COR-L47 (cell line): ENCODE results near the gene RAPGEF1.
"Not testable (repeated sequence)": the region's sequence is repeated elsewhere in the genome, so short reads cannot be mapped to it uniquely, and the experiment has no call there.

Experiments used
- DNase-seq: peaks from one replicate; lab custom pipeline; 2025; lab: John Stamatoyannopoulos, UW

Gene RAPGEF1

GRCh38 chr9:131739959-131740648 lies at the start of gene RAPGEF1:
RAPGEF1 (minus strand) TSS chr9:131740076; CDS start chr9:131739830, 246 bp downstream.
- no peak for DNase-seq

GRCh38 chr9:131788851-131789250 lies 49.0 kb upstream of the RAPGEF1 start:
- DNase-seq: no peak

- no peak for DNase-seq
These were observed 48.0 kb upstream of the RAPGEF1 start for GRCh38 chr9:131787838-131788237.

GRCh38 chr9:131784748-131785501 lies 45.0 kb upstream of the RAPGEF1 start:
- DNase-seq: no peak

- DNase-seq: peak; percentile 8
These were observed 41.2 kb upstream of the RAPGEF1 start for GRCh38 chr9:131781069-131781468.

- no peak for DNase-seq
These were observed 36.6 kb upstream of the RAPGEF1 start for GRCh38 chr9:131776473-131776872.

- DNase-seq: no peak
These were observed 36.2 kb upstream of the RAPGEF1 start for GRCh38 chr9:131776036-131776435.

GRCh38 chr9:131774636-131775035 lies 34.8 kb upstream of the RAPGEF1 start:
- no peak for DNase-seq

- no peak for DNase-seq
These were observed 34.1 kb upstream of the RAPGEF1 start for GRCh38 chr9:131773911-131774379.

GRCh38 chr9:131772940-131773339 lies 33.1 kb upstream of the RAPGEF1 start:
- DNase-seq: no peak

- DNase-seq: no peak
These were observed 31.8 kb upstream of the RAPGEF1 start for GRCh38 chr9:131771646-131772045.

GRCh38 chr9:131769361-131769760 lies 29.5 kb upstream of the RAPGEF1 start:
- DNase-seq: no peak

GRCh38 chr9:131764568-131764967 lies 24.7 kb upstream of the RAPGEF1 start:
- DNase-seq: no peak

GRCh38 chr9:131762356-131762932 lies 22.6 kb upstream of the RAPGEF1 start:
- peak; percentile 74 for DNase-seq

GRCh38 chr9:131759017-131759647 lies 19.3 kb upstream of the RAPGEF1 start:
- peak; percentile 28 for DNase-seq

GRCh38 chr9:131757549-131757948 lies 17.7 kb upstream of the RAPGEF1 start:
- DNase-seq: no peak

- DNase-seq: peak; percentile 84
These were observed 15.8 kb upstream of the RAPGEF1 start for GRCh38 chr9:131755541-131756198.

GRCh38 chr9:131754846-131755245 lies 15.0 kb upstream of the RAPGEF1 start:
- DNase-seq: no peak

- not testable (repeated sequence) for DNase-seq
These were observed 13.9 kb upstream of the RAPGEF1 start for GRCh38 chr9:131753751-131754150.

- no peak for DNase-seq
These were observed 12.5 kb upstream of the RAPGEF1 start for GRCh38 chr9:131752231-131752884.

GRCh38 chr9:131748411-131748955 lies 8.6 kb upstream of the RAPGEF1 start:
- no peak for DNase-seq
